ENCODE data around the gene FOLR2.
"Not testable (repeated sequence)": the region's sequence is repeated elsewhere in the genome, so short reads cannot be mapped to it uniquely, and the experiment has no call there.

The FOLR2 gene

GRCh38 chr11:72243173-72244059 is 26.8 kb downstream of the FOLR2 start:
- DNase-seq = no peak

GRCh38 chr11:72244060-72244360 is 27.4 kb downstream of the FOLR2 start, which contains the start of gene PHOX2A:
Gene PHOX2A (minus strand): TSS chr11:72244176. CDS start chr11:72244004, 172 bp downstream.
- DNase-seq = no peak

GRCh38 chr11:72244361-72245262 is 28.0 kb downstream of the FOLR2 start:
- DNase-seq = no peak

- DNase-seq = no peak
Measured at GRCh38 chr11:72245263-72245816, 28.7 kb downstream of the FOLR2 start.

GRCh38 chr11:72247584-72247983 is 31.0 kb downstream of the FOLR2 start:
- DNase-seq = no peak

GRCh38 chr11:72249961-72250360 is 33.4 kb downstream of the FOLR2 start:
- DNase-seq = no peak

- no peak for DNase-seq
Measured at GRCh38 chr11:72250661-72251464, 34.3 kb downstream of the FOLR2 start.

GRCh38 chr11:72251614-72252013 is 35.0 kb downstream of the FOLR2 start:
- DNase-seq = no peak

GRCh38 chr11:72253392-72253791 is 36.8 kb downstream of the FOLR2 start:
- no peak for DNase-seq

- DNase-seq = no peak
Measured at GRCh38 chr11:72254299-72254993, 37.9 kb downstream of the FOLR2 start.

GRCh38 chr11:72257570-72257969 is 41.0 kb downstream of the FOLR2 start:
- no peak for DNase-seq

- no peak for DNase-seq
Measured at GRCh38 chr11:72259490-72259889, 42.9 kb downstream of the FOLR2 start.

- DNase-seq = no peak
Measured at GRCh38 chr11:72260574-72260973, 44.0 kb downstream of the FOLR2 start.

GRCh38 chr11:72263361-72263760 is 46.8 kb downstream of the FOLR2 start:
- DNase-seq = no peak

- DNase-seq = no peak
Measured at GRCh38 chr11:72265951-72266350, 49.4 kb downstream of the FOLR2 start.

GRCh38 chr11:72266960-72267359 is 50.4 kb downstream of the FOLR2 start:
- DNase-seq = not testable (repeated sequence)

- DNase-seq = no peak
Measured at GRCh38 chr11:72267956-72268617, 51.5 kb downstream of the FOLR2 start.
